ENCODE measurements around the gene ADCY4. TPM values are rescaled to one million over a fixed set of nuclear protein-coding genes. Genes with fewer than 3 reads are reported as not detected.

Gene ADCY4
- total and polyA plus RNA-seq, 2 of the 13 experiments (the other 11 are each of a cell fraction or from before 2014, with no cell fraction given) = 0.03 TPM; not detected in 1

- TF ChIP-seq DBP (CRISPR knock-in tag; IDR thresholded peaks at IDR 0.05; ENCODE audit: not compliant biosample characterization) = no peak
- TF ChIP-seq NFKB2 (CRISPR knock-in tag; IDR thresholded peaks at IDR 0.05; ENCODE audit: borderline replicate concordance) = peak; percentile 60; the same call in 1 of the 2 replicates
- no peak for TF ChIP-seq ZNF770 (CRISPR knock-in tag; IDR thresholded peaks at IDR 0.05)
- no peak for TF ChIP-seq HNF4A (CRISPR knock-in tag; IDR thresholded peaks at IDR 0.05)
- no peak; the same call in 1 of the 2 replicates for TF ChIP-seq ZNF34 (CRISPR knock-in tag; IDR thresholded peaks at IDR 0.05; ENCODE audit: borderline replicate concordance)
- TF ChIP-seq ZFP82 (CRISPR knock-in tag; IDR thresholded peaks at IDR 0.05; ENCODE audit: borderline replicate concordance) = no peak
- 0 out of 2 replicates have a peak, but pooled peaks have one; percentile 27 for TF ChIP-seq TAF1 (CRISPR knock-in tag; IDR thresholded peaks at IDR 0.05)
- peak; percentile 89 for TF ChIP-seq KAT7 (CRISPR knock-in tag; IDR thresholded peaks at IDR 0.05; ENCODE audit: borderline replicate concordance)
- no peak for TF ChIP-seq CREM (IDR thresholded peaks at IDR 0.05)
- TF ChIP-seq CREM (CRISPR knock-in tag; IDR thresholded peaks at IDR 0.05) = no peak
- no peak for TF ChIP-seq KLF16 (CRISPR knock-in tag; IDR thresholded peaks at IDR 0.05)
- peak; percentile 55; the same call in 1 of the 2 replicates for TF ChIP-seq ESRRA (CRISPR knock-in tag; IDR thresholded peaks at IDR 0.05; ENCODE audit: low read depth)
- TF ChIP-seq EED (CRISPR knock-in tag; IDR thresholded peaks at IDR 0.05) = no peak
- peak; percentile 21; the same call in 1 of the 2 replicates for TF ChIP-seq PAXIP1 (CRISPR knock-in tag; conservative IDR thresholded peaks at IDR 0.05)
- TF ChIP-seq ARNT2 (CRISPR knock-in tag; IDR thresholded peaks at IDR 0.05; ENCODE audit: low read depth) = 0 out of 2 replicates have a peak, but pooled peaks have one; percentile 29
- peak; percentile 66; the same call in 1 of the 2 replicates for TF ChIP-seq TSC22D2 (CRISPR knock-in tag; IDR thresholded peaks at IDR 0.05; ENCODE audit: borderline replicate concordance)
- peak; percentile 46; the same call in 1 of the 2 replicates for TF ChIP-seq FOXO1 (CRISPR knock-in tag; IDR thresholded peaks at IDR 0.05)
- TF ChIP-seq ARHGAP35 (CRISPR knock-in tag; IDR thresholded peaks at IDR 0.05; ENCODE audit: borderline replicate concordance) = no peak; the same call in 1 of the 2 replicates
- no peak; the same call in 1 of the 2 replicates for TF ChIP-seq DPF2 (CRISPR knock-in tag; IDR thresholded peaks at IDR 0.05; ENCODE audit: borderline replicate concordance, low read depth)
- TF ChIP-seq IKZF4 (CRISPR knock-in tag; IDR thresholded peaks at IDR 0.05; ENCODE audit: borderline replicate concordance, low read depth, not compliant biosample characterization) = peak; percentile 75
- TF ChIP-seq ZNF841 (CRISPR knock-in tag; IDR thresholded peaks at IDR 0.05; ENCODE audit: borderline replicate concordance) = no peak
These were observed 38.3 kb downstream of the ADCY4 start (continued) for GRCh38 chr14:24296341-24297157.

Data from HepG2 (cell line).